GM12801 (cell line): ENCODE measurements around the gene ZBED4.

Experiments used
- CTCF ChIP-seq: IDR thresholded peaks from one replicate; pipeline ENCODE4 v1.5.1; 2011; ENCODE audit warnings: control low read depth; ENCODE audit not compliant: insufficient read length; ENCODE audit errors: extremely low read depth

Gene ZBED4

DNA sequence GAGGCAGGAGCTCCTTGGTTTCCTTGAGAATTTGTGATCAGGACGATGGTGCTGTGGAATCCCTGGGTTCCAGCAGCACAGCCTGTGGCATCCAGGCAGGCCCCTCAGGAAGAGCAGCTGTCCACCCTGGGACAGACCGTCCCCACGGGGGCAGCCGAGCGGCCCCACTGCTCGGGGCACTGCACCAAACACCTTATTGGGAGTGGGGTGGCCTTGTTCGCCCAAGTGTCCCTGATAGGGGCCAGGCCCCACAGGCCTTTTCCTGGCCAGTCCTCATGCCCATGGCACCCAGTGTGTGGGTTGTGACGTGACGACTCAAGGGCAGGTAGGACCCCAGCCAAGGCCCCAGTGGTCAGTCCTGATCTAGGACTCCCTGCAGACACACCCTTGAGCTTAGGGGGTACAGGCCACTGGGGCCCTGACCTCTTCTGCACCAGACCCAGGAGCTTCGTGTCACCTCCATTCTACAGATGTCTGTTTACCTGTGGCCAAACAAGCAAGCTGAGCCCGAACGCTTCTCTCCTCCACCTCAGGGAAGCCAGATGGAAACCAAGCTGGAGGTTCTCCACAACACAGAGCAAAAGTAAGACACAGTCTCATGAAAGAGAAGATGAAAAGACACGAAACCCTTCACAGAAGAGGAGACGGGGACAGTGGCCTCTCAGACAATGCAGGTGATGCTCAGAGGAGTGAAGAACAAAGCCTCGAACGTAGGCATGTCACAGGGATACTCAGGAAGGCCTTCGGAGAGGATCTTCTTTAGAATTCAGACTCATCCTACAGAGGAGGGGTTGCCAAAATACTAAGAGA, 24.4 kb upstream of the ZBED4 start:
- TF ChIP-seq CTCF, result no peak

- TF ChIP-seq CTCF, result no peak
Measured at GRCh38 chr22:49833340-49834007, 20.2 kb upstream of the ZBED4 start.

DNA sequence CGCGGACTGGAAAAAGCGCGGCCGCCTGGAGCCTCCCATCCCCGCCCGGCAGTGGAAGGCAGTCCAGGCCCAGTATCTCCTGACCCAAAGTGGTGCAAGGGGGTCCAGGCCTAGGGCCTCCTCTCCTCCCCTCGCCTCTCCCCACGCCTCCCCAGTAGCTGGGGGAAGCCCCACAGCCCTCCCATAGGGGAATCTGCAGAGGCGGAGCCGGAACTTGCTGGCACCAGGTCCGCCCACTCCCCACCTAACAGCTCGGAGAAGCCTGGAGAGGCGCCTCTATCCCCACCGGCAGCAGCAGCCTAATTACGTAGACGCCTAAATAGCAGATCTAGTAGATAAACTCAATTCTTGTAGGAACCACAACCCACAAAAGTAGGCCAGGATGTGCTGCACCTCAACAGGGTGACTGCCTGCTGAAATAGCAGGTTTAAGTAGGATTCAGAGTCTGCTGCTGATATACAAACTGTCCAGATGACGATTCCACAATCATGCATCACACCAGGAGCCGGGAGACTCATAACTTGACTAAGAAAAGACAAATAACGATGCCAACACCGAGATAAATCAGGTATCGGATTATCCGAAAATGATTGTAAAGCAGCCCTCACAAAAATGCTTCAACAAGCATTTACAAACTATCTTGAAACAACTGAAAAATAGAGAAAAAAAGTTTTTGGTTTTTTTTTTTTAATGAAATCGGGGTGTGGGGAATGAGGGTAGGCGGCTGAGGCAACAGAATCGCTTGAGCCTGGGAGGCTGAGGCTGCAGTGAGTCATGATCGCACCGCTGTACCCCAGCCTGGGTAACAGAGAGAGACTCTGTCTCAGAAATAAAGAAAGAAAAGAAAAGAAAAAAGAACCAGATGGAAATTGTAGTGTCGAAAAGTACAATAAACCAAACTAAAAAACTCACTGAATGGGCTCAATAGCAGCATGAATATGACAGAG, 14.6 kb upstream of the ZBED4 start:
- TF ChIP-seq CTCF, result no peak

DNA sequence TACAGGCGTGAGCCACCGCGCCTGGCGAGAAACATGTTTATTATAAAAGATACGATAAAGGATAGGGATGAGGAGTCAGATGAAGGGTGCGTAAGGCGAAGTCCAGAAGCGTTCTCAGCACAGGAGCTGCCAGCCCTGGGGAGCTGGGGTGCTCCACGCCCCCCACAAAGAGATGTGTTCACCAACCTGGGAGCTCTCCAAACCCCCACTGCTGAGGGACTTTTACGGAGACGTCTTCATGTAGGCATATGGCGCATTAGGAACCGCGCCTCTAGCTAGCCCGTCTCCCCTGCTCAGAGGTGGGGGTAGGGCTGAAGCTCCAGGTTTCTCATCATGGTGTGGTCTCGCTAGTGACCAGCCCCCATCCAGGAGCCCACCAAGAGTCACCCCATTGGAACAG, 8.4 kb upstream of the ZBED4 start:
- TF ChIP-seq CTCF, result no peak

DNA sequence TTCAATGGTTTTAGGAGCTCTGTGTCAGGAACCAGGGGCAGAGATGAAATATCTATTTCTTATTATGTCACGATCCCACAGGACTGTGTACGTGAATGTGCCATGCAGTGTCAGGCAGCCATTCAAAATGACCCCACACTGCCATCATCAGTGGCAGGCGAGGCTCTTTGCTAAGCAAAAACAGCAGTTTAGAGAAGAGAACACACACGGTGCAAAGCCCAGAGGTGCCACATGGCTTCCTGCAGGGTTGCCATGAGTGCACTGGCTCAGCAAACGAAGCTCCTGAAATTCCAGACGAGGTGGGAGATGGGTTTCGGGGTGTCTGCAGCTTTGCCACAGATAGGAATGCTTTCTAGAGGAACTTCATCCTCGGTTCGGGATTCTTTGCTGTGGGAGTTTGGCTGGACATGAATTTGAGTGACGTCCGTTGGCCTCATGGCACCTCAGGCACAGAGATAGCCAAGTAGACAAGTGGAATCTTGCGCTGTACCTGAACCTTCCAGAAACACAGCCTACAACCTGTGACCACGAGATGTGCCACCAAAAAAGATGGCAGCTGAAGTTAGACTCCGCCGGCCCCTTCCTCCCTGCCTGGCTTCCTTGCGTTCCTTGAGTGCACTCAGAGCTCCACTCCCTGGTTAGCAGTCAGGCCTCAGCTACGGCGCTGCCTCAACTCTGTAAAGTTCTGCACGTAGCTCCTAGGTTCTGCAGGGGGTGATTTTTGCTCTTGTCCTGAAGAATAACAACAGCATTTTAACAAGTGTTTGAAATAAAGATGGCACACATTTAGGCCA, 7.8 kb upstream of the ZBED4 start:
- TF ChIP-seq CTCF, result no peak

DNA sequence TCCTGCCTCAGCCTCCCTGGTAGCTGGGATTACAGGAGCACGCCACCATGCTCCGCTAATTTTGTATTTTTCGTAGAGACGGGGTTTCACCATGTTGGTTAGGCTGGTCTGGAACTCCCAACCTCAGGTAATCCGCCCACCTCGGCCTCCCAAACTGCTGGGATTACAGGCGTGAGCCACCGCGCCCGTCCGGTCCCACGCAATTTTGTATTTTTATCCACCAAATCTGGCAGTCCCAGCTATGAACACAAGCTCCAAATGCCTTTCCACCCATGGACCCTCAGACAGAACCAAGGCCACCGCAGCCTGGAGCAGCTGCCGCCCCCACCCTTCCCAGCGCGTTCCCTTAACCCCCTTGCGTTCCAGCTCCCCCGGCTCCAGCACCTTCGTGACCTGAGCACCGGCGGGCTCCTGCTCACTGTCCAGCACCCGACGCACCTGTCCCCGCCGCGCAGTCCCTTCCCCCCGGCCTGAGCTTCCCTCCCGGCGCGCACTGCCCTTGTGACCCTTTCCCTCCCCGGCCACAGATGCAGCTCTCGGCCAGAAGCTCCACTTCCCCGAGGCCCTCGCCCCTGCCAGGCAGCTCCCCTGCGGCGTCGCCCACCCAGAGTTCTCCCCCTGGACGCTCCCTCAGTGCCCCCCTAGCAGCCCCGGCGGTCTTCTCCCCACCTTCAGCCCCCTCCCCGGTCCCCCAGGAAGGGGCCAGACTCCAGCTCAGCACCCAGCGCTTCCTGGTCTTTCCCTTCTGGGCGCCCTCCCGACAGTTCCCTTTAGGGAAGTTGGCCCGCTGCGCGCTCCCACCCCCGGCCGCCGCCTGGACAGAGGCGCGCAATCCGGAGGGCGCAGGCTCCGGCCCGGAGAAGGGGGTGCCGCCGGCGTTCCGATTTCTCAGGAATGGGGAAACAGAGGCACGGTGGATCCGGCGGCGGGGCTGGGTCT, 5.6 kb upstream of the ZBED4 start:
- no peak for TF ChIP-seq CTCF
